Left hindlimb (tissue), 1 donor: Measurements from ENCODE around the gene NATD1.

Experiments used
- DNase-seq: peaks from one replicate; pipeline ENCODE4 v3.0.0-alpha.2; 2018

NATD1 gene

DNA sequence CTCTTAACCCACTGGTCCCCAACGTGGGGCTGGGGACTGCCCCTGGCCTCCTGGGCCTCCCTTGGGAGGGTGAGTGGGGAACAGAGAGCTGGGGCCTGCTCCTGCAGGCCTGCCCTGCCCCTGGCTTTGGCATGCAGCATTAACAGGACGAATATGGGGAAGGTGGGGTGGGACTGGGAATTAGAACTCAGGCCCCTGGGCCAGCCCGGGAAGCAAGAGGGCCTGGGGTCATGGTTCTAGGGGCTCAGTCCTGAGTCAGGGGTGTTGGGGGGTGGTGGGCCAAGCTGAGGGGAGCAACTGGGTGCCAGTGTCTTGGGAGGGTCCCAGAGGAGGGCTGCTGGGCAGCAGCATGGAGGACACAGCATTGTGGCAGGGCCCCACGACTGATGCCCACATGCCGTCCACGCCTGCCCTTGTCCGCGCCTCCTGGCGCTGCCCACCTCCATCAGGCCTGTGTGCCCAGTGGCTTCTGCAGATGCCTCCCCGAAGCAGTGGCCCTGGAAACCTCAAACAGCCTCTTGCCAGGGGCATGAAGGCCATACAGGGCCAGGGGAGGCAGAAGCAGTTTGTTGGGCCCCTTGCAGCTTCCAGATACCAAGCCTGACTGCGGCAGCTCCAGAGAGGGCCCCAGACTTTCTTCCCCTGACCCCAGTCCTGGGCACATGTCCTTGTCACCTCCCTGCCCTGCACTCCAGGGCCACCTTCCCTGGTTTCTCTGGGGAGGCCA lies 36.1 kb upstream of the NATD1 start:
- no peak for DNase-seq

GRCh38 chr17:21288571-21289017 lies 35.4 kb upstream of the NATD1 start:
- DNase-seq = no peak

- peak; percentile 90 for DNase-seq
Observed at GRCh38 chr17:21287703-21288449, 34.7 kb upstream of the NATD1 start.

- DNase-seq = no peak
Observed at GRCh38 chr17:21286909-21287702, 33.9 kb upstream of the NATD1 start.

GRCh38 chr17:21286066-21286770 lies 33.0 kb upstream of the NATD1 start:
- peak; percentile 90 for DNase-seq

DNA sequence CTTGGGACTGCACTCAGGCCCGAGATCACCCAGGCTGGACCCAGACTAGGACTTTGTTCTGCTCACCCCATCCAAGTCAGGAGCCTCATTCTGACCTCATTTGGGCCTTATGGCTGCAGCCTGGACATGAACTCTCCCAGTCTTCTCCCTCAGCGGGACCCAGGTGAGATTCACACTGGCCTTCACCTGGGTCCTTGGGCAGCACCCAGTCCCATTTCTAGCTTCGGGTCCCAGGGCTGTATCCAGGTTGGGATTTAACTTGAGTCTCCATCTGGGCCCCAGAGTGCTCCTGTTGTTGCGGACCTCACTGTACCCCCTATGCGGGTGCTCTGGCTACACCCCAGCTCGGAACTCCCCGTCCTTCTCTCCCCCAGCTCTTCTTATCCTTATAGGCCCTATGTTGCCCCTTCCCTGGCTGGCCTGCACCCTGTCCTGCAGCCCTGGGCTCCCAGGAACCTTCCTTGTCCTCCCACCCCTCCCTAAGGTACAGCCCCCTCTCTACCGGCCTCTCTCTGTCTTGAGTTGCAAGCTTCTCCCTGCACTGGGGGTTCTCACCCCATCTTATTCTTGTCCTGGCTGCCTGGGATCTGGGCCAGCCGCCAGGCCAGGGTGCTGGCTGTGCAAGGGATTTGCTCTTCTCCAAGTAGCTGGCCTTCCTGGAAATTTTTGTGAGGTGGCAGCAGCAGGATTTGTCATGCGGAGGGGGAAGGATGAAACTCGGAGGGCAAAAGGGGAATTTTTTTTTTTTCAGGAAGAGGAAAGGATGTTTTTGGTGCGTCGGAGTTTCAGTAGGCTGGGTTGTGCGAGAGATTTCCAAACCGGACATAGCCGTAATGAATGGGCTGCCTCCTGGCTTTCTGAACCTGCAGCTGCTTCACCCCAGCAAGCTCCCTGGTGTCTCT lies 32.2 kb upstream of the NATD1 start:
- no peak for DNase-seq

- peak; percentile 99 for DNase-seq
Observed at GRCh38 chr17:21284319-21285163, 31.3 kb upstream of the NATD1 start, which contains the start of gene MAP2K3. MAP2K3 (plus strand) TSS chr17:21284711; CDS start chr17:21284921, 210 bp downstream.

DNA sequence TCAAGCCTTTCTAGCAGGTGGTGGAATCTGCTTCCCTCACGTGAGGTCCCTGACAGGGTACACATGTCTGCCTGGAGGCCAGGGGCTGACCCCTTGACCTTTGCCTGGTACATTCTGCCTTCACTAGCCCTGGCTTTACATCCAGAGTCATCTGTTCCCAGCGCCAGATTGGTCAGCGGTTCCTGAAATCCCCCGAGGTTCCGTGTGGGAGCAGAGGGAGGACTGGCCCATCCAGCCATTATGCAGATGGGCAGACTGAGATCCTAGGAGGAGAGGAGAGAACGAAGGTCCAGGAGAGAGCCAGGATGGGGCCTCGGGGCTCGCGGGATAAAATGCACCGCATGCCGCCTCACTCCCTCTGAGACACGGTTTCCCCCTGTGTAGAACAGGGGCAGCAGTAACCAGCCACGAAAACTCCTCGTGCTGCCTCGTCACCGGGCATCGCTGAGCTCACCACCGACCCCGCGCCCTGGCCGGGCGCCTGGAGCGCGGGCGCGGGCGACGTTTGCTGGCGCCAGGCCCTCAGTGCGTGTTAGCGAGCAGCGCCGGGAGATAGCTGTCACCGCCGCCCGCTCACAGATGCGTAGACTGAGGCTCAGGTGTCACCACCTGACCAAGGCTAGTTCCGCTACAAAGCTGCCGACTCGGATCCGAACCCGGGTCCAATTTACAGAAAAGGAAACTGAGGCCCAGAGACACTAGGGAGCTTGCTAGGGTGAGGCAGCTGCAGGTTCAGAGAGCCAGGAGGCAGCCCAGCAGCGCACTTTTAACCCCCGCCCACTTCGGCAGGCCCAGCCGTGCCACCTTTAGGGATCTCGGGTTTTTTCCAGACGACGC lies 30.5 kb upstream of the NATD1 start:
- no peak for DNase-seq

DNA sequence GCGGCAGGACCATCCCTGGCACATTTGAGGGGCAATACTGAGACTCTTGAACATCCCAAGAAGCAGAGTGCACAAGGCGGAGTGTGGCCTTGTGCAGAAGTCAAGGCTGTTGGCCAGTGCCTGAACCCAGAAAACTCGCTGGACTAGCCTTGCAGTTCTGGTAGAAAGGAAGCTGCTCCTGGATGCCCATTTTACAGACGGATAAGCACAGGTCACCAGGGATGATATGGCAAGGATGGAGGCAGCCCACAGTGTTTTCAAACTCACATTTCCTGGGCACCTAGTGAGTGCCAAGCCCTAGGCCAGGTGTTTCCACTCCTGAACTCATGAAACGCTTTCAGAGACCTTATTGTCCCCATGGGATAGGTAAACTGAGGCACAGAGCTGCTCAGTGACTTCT lies 29.6 kb upstream of the NATD1 start:
- no peak for DNase-seq

DNA sequence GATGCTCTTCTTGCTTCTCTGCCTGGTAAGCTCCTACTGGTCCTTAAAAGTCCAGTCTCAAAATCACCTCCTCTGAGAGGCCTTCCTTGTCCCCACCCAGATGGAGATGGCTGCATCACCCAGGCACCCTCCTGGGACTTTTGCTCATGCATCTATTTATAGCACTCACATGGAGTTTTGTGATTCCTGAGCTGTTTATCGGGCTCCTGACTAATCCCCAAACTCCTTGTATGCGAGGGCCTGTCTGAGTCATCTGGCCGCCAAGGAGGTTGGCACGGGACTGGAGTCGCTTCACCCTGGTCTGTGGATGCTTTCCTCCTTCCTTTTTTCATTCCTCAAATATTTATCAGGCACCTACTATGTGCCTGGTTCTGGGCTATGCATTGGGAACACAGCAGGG lies 29.0 kb upstream of the NATD1 start:
- DNase-seq = no peak

GRCh38 chr17:21280081-21280518 lies 26.9 kb upstream of the NATD1 start:
- DNase-seq = peak; percentile 85

DNA sequence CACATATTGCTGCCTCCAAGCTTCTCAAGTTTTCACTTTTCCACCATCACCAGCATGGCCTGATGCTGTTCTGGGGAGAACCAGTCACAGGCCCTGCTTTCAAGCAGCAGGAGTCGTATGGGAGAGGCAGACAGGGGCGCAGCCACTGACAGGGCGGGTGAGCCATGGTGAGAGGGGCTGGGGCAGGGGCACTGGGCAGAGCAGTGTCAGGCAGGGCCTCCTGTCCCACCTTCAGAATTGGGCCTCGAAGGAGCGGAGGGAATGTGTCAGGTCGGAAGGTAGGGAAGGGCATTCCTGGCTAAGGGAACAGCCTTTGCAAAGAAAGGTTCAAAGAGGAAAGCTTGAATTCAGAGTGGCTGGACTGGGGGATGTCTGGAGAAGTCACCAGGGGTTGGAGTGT lies 26.4 kb upstream of the NATD1 start:
- no peak for DNase-seq

GRCh38 chr17:21279198-21279535 lies 26.0 kb upstream of the NATD1 start:
- DNase-seq = no peak

DNA sequence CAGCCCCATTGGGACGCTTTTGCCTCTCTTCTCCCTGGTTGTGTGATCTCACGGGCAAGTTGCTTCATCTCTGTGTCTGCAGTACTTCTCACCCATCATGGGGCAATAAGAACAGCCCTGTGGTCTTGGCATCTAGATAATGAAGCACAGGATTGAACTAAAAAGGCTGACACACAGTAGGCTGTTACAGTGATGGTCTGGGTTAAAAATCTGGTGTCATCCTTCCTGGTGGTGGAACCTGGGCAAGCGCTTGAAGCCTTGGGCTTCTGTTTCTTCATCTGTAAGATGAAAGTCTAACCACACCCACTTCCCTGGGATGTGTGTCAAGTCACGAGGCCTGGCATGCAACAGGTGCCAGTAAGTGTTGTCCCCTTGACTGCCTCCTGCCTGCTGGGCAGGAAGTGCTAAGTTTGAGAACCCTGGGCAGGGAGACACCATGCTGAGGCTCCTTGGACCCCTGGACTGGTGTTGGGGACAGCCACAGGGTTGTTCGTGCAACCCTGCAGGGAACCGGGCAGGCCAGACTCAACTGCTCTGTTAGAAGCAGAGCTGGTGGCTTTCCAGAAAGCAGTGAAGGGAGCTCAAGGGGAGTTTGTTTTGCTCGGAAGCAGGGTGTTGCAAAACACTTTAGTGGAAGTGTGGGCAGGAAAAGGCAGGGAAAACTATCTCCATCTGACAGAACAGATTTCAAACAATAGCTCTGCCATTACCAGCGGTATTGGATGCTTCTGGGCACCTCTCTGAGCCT lies 25.4 kb upstream of the NATD1 start:
- no peak for DNase-seq

DNA sequence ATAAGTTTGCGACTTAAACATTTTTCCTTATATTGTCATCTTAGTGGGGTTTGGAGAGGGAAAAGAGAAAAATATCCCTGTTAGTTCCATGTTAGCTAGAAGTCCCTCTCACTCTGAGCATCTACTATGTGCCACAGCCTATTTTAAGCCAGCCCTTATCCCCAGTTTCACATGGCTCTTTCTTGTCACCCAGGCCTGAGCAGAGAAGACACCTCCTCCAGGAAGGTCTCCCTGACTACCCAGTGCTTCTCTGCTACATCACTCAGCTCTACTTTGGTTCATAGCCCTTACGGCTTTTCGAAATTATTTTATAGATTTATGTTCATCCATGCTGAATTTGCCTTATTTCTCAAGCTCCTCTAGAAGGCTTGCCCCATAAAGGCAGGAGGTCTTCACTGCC lies 24.1 kb upstream of the NATD1 start:
- DNase-seq = no peak

DNA sequence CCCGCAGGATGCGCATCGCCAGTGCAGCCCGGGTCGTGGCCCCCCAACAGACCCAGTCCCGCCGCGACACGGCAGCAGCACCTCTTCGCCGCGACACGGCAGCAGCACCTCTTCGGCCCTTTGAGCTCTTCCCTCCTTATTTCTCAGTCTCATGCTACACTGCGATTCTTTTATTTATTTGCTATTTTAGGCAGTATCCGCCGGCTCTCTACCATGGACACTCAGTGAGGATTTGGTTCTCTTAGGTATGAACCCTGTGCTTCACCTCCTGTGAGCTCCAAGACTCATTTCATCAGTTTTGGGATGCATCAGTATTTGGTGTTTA lies 23.0 kb upstream of the NATD1 start:
- DNase-seq = no peak

GRCh38 chr17:21275579-21276263 lies 22.5 kb upstream of the NATD1 start:
- peak; percentile 92 for DNase-seq

GRCh38 chr17:21275047-21275578 lies 21.9 kb upstream of the NATD1 start:
- no peak for DNase-seq
